Globus pallidus (tissue), 1 donor: Measurements from ENCODE around the gene MMP10.

Source experiments
- DNase-seq: peaks from one replicate; pipeline ENCODE4 v3.0.0-alpha.2; 2015; ENCODE audit warnings: low spot score

Gene MMP10

DNA sequence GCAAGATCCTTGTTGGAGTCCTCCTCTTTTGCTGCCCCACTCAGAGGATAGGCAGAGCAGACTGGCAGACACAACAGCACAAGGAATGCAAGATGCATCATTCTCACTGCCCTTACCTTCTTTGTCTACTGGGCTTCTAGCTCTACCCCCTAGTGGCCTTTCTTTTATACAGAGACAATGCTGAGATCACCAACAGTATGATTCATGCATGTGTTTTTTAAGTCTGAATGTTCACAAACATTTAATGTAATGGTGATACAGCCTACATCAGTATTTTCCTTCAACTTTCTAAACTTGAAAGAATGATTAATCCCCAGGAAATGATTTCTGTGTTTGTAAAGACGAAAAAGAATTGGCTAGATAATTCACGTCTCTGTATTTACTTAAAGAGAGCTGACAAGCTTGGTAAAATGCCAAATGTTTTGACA lies at the start of gene MMP10:
Gene MMP10, minus strand, starts transcription at position 138 of the 428 bp plus-strand sequence. Its CDS starts 37 bp downstream, at position 101.
- DNase-seq, result no peak

DNA sequence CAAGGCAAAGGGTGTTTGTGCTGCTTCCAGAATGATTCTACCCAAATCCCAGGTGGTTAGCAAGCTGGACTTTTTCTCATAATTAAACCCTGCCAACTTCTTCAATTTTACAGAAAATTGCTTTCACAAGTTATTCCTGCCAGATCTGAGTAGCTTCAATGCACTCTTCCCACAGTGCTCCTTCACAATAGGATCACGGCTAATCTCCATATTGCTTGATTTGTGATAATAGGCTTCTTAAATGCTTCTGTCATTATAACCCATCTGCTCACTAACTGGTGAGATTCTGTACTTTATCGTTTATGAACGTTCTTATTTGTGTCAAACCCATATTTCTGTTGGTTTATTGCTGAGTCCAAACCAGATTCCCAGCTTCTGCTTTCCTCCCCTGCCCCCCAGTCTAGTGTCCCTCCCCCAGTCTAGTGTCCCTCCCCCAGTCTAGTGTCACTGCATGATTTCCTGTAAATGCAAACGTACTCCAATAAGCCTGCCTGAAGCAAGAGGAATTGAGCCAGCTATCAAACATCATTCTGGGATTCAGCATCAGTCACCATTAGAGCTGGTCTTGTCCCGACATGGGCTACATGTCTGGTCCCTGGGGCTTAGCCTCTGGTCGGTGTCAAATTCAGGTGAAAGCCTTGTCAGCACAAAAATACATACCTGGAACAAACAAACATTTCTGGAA lies 49.0 kb upstream of the MMP10 start:
- no peak for DNase-seq

DNA sequence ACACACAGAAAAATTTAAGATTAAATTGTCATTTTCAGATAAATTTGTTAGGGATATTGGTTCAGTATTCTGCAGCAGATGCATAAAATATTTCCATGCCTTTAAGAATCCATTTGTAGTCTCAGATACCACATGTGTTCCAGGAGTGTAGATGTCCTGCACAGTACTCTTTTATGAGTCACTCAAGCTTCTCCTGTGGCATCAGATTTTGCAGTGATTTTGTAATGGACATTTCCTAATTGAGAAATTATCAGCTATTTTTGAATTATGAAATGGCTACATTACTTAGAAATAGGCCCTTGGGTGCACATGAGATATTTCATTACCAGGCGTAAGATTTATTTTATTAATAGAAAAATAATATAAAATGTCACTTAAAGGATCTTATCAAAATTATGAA lies 44.1 kb upstream of the MMP10 start:
- no peak for DNase-seq

DNA sequence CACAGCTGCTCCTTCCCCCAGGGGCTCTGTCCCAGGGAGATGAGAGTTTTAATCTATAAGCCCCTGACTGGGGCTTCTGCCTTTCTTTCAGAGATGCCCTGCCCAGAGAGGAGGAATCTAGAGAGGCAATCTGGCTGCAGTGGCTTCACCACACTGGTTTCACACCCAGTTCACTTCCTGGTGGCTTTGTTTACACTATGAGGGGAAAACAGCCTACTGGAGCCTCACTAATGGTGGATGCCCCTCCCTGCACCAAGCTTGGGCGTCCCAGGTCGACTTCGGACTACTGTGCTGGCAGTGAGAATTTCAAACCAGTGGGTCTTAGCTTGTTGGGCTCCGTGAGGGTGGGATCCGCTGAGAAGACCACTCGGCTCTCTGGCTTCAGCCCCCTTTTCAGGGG lies 39.1 kb upstream of the MMP10 start:
- DNase-seq, result no peak

DNA sequence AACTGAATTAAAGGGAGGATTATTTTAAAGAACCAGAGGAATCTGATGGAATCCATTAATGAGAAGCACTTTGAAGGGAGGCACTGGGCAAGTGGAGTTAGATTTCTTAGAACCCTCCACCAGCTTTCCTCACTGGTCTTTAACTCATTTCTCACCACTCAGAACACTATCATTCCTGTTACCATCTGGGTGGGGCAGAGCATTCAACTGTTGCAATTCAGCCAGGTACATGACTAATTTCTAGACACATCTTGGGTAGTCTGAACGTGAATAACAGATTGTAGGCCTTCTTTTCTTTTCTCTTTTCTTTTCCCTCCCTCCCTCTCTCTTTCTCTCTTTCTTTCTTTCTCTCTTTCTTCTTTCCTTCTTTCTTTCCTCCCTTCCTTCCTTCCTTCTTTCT lies 33.1 kb upstream of the MMP10 start:
- no peak for DNase-seq

DNA sequence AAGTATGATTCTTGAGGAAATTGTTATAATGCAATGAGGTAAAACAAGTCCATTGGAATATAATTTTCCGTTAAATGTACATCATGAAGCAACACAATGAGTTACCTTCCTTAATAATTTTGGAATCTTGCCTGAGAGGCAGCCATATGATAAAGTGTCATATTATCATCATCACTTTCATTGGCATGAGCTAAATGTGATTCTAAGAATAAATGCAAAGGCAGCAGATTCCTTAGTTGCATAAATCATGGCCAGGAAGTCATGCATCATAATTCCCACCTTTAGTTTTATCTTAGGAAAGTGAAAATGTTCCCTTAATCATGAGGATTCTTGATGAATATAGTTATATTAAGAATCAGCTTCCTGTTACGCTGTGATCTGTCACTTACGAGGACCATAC lies 31.8 kb upstream of the MMP10 start:
- DNase-seq, result no peak

DNA sequence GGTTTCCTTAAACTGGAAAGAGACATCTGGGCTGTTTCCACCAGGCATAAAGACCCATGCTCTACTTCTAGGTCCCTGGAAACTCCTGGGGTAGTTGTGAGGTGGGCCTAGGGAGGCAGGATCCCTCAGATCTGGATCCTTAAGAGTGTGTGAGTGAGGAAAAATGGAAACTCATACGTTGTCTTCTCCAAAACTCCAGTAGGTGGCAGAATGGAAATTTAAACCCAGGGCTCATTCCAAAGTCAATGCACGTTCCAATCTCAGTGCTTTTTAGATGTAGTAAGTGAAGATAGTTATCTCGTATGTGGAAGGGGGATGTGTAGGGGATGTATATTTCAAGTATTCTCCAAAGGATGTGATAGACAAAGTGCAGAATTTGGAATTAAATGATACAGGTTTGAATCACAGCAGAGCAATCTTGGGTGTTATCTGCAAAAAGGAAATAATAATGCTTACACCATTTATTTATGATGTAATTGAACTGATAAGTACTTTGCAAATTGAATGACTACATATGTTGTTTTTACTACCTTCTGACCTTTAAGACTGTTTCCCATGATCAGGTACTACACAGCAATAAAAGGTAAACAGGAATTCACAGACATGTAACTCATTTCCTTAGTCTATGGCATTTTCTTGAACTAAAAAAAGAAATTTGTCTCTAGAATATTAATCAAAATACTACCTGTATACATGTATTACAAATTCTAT lies 30.7 kb upstream of the MMP10 start:
- no peak for DNase-seq

DNA sequence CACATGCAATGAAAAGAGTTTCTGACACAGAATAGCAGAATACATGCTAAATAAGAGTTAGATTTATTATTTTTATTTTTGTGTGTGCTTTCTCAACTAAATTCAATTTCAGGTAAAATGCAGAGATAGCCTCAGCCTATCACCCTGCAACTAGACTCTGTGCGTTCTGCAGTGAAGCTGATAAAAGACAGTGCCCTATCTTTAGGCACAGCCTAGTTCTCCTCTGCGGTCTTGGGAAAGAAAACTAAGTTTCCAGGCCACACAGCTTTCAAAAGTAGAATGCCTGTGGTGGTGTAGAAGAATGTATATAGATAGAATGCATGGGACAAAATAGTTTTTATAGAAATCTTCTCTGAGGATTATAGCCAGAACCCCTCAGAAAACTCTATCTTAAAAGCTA lies 29.5 kb upstream of the MMP10 start:
- no peak for DNase-seq

DNA sequence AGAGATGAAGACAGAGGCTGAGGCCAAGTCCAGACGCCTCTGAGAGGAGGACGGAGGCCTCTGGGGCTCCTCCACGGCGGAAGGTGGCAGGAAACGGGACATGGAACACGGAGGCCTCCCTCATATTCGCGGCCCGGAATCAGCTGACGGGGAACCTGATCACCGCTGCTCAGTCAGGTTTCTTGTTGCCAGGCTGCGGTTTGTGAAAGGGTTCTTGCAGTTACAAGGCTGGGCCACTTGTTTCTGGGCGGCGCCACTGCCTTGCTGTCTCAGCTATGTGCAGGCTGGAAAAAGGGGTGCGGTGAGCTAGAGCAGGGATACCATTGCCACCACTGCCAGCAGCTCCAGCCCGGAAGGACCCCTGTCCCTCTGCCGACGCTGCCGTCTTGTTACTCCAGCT lies 27.5 kb upstream of the MMP10 start:
- no peak for DNase-seq

DNA sequence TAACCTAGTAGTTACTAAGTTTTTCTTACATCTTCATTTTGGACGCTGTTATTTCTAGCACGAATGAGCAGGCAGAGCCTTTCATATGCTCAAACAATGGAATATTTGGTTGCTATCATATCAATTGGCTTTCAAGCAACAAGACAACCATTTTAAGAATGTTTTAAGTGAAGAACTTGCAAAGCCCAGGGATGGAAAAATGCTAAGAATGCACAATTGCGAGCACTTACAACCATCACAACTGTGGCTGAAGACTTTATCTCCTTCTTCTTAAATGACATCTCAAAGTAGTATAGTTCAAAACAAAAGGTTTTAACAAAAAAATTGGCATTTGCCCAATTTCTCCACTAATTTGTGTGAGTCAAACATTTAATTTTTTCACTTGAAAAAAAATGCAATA lies 25.9 kb upstream of the MMP10 start:
- DNase-seq, result no peak

DNA sequence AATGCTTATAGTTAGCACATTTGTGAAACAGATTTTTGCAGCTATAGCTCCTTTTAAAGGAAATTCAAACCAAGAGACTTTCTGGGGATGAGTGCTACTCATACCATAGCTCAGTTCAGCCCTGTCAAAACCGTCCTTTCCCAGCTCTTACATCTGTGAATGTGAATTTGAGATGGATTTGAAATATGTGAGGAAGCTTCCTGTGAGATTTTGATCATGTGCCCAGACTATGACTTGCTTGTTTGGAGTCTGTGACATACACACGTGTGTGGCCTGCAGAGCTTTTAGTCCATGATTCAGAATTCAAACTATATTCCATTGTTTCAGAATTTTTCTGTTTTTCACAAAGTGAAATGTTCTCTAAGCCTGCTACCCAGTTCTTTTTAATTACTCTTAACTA lies 21.9 kb upstream of the MMP10 start:
- DNase-seq, result no peak

DNA sequence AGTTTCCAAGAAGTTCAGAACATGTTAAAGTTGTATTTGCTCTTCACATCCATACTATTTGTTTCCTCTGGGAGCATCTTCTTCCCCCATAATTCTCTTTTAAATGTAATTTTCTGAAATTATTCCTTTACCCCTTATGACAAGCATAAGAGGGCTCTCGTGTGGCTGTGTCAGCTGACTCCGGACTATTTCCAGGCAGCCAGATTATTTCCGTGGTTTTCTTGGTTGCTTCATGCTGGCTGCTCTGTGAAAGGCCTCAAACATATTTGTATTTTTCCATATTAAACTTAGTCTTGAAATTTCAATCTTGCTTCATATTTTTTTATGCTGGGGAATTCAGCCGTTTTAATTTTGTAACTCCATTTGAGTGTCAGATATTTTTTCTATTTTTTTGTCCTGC lies 20.3 kb upstream of the MMP10 start:
- DNase-seq, result no peak

DNA sequence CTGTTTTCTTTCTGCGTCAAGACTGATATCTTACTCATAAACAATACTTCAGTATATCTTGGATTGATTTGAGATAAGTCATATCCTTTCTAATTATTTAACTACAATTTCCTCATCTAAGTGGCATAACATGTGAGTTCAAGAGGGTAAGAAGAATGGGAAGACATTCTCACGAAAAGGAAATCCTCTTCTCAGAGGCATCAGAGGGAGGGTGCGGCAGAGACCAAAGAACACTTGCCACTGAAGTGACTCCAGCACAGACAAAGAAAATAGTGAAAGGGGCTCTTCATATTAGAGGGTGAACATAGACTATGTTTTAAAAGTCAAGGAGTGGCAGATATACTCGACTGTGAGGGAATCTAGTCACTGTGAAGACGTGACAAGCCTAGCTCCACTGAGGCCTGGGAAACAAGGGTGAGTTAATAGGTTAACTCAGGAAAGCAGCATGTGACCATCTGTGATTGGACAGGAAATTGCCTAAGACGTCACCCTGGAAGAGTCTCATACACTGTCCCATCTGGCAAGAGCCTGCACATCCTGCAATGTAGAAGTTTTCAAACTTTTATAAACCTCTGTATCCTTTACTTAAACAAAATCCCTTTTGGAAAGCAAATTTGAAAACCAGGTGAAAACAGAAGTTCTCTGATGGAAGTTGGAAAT lies 19.4 kb upstream of the MMP10 start:
- DNase-seq, result no peak

DNA sequence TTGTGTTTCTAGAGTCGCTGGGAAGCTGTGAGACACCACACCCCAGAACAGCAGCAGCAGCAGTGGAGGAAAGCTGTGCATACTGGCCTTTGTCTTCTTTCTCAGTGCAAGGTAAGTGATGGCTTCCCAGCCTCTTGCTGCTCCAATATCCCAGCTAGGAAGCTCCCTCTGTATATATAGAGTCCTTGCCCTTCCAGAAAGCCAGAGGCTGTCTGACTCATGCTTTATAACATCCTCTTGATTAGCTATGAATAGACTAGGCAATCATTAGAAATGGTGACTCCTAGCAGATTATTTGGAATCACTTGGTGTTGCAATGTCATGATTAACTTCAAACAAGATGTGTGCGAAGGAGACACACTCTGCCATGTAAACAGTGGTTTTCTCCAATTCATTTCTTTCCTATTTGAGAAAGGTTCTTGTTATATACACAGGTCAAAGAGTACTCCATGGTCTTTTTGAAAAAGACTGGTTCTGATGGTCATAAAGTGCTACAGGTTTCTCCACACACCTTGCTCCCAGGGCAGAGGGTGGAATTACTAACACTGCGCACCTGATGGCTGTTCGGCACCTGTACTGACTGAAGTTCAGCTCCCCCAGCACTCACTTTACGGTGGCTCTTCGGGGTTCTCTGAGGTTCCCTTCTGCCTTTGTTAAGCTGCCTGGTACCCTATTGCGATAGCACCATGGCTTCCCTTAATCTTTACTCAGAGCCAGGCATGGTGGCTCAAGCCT lies 17.8 kb upstream of the MMP10 start, which contains the start of gene MMP1:
Gene MMP1, minus strand, starts transcription at position 149 of the 735 bp plus-strand sequence. Its CDS starts 68 bp downstream, at position 81.
- DNase-seq, result no peak

DNA sequence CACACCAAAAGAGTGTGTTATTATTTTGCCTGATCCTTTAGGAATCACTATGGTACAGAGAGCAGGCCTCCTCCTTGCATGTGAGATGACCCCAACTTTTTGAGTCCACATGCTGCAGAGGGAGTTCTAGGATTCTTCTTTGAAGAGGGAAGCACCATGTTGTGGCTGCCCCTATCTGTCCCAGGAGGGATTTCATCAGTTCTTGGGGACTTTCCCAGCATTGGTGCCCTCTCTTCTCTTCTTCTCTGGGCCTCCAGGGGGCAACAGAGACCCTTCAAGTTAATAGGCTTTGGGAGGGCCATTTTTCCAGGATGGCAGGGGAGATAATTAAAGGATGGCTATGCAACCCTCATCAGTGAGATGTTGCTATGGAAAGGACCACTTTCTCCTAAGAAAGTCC lies 14.0 kb upstream of the MMP10 start:
- DNase-seq, result no peak

DNA sequence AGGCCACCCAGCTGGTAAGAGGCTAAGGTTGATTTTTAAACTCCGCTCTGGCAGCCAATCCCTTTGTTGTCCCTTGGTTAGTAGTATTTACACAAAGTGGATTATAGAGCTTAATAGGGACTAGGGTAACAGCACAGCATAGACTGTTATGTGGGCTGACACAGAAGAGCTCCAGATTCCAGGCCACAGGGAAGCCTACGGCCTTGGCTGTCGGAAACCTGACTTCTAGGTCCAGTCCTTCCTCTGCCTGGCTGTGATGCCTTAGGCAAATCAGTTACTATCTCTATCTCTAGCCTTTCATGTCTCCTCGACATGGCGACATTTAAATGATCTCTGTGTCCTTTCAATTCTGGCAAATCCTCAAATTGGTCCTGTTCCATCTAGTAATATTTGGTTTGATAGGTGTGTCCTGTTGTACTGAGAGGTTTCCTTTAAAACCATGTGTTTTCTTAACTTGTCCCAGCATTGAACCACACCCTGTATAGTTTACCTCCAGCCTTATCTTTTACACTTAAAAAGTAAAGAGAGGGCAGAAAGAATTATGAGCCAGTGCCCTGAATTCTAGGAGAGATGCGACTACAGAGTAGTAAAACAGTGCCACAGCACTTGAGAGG lies 13.4 kb upstream of the MMP10 start:
- DNase-seq, result no peak

DNA sequence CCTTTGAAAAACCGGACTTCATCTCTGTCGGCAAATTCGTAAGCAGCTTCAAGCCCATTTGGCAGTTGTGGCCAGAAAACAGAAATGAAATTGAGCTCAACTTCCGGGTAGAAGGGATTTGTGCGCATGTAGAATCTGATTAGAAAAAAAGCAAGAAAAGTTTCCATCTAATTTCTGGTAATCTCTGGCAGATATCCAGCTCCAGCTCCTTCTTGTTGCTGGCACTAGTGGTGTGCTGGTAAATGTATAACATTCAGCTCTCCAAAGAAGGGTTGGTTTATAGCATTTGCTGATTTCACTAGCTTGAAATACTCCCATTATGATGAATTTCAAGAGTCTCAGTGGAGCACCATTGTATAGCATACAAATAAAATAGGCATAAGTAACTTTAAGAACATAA lies 12.2 kb upstream of the MMP10 start:
- DNase-seq, result no peak

DNA sequence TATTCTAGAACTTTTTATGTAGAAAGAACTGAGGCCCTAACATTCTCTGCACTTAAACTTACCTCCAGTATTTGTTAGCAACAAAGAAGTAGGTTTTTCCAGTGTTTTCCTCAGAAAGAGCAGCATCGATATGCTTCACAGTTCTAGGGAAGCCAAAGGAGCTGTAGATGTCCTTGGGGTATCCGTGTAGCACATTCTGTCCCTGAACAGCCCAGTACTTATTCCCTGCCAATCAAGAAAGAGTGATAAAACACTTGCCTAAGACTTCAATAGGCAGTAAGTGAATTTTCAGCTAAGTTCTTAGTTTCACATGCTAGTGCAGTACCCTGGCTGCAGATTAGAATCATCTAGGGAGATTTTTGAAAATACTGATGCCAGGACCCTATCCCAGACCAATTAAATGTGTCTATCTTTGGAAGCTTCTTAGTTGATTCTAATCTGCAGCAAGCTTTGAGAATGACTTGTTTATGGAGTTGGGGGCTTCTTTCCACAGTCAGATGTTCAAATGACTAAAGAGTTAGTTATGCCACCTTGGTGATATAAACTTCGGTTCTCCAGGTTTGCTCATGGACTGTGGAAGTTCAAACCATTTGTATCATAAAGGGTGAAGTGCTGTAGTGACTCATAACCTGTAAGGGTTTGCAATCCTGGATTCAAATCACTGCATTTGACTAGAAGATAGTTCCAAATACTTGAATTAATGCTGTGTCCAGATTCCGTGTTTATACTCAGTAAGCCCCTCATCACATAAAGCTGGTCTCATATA lies 11.0 kb upstream of the MMP10 start:
- DNase-seq, result no peak

DNA sequence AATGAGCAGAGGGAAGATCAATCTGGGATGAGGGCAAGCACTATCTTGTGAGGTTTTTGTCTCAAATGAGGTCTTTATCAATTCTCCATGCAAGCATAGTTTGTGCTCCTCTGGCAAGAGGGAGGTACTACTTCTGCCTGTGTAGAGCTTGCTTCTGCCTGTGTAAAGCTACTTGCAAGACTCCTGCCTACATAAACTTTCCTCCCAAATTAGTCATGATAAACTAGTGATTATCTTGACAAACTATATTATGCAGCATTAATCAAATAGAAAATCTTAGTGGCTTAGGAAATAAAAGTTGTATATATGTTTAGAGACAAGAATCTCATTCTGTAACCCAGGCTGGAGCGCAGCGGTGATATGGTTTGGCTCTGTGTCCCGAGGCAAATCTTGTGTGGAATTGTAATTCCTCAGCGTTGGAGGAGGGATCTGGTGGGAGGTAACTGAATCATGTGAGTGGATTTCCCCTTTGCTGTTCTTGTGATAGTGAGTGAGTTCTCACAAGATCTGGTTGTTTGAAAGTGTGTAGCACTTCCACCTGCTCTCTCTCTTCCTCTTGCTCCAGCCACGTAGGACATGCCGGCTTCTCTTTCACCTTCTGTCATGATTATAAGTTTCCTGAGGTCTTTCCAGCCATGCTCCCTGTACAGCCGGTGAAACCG lies 8.0 kb upstream of the MMP10 start:
- no peak for DNase-seq

DNA sequence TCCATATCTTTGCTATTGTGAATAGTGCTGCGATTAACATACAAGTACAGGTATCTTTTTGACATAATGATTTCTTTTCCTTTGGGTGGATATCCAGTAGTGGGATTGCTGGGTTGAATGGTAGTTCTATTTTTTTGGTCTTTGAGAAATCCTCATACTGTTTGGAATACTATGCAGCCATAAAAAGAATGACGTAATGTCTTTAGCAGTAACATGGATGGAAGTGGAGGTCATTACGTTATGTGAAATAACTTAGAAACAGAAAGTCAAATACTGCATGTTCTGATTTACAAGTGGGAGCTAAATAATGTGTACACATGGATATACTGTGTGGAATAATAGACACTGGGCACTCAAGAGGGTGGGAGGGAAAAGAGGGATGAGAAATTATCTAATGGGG lies 4.0 kb upstream of the MMP10 start:
- DNase-seq, result no peak

DNA sequence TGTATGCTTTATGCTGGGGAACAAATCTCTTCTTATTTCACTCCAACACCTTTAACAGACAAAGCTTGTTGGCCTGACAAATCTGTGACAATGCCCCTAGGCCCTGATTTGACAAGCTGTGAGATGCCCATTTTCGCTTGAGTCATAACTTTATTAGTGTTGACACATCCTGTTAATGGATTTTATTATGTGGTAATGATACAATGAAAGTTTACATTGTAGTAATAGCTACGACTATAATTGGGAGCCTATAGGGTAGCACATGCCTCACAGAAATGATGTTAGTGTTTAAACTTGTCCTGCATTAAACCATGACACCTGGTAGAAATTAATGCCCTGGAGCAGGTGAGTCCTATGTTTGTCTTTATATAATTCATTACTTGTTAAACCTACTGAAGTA lies 3.3 kb upstream of the MMP10 start:
- no peak for DNase-seq
